ENCODE data around the gene DUSP14.
"Not testable (repeated sequence)": the region's sequence is repeated elsewhere in the genome, so short reads cannot be mapped to it uniquely, and the experiment has no call there.

The DUSP14 gene, protein sequence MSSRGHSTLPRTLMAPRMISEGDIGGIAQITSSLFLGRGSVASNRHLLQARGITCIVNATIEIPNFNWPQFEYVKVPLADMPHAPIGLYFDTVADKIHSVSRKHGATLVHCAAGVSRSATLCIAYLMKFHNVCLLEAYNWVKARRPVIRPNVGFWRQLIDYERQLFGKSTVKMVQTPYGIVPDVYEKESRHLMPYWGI

DNA sequence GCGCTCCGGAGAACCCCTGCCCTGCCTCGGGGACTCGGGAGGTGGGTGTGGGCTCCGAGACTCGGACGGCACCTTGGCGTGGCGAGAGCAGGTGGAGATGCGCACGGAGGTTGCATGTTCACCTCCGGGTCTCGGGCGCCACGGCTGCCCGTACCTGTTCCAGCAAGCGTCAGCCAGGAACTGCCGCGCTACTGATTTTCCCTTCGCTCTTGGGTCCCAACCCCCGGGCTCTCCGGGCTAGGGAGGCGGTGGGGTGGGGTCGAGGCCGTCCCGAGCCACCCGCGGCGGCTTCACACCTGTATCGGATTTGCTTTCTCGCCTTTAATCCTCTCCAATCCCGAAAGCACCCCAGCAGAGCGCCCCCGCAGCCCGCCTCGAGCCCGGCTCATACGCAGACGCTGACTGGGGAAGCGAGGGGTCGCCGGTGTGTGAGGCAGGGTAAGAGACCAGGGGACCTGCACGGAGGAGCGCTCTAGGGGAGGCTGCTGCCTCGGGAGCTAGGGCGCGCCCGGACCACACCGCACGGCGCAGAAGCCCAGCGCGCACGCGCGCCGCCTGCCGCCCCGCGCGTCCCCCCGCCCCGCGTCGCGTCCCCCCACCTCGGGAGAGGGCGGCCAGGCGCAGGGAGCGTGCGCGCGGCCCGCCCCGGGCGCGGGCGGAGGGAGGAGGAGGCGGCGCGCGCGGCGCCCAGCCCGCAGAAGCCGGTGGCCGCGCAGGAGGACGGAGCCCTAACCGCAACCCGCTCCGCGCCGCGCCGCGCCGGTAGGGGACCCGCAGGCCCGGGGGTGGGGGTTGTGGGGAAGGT, at the start of gene DUSP14:
DUSP14 (plus strand) TSS at position 695 of the 805 bp plus-strand sequence. CDS start 22,382 bp downstream, outside the sequence.
- peaks cover 43% of the 10 kb centered on the region for H3K79me2 ChIP-seq (ENCODE audit: control insufficient read depth, low read length)
- H3K4me2 ChIP-seq (ENCODE audit: low read length): peak within 1 kb of the TSS; percentile 84
- peak within 1 kb of the TSS; percentile 66 for H3K27ac ChIP-seq (ENCODE audit: low read depth, low read length)
- H3K27me3 ChIP-seq (ENCODE audit: control insufficient read depth, low read length): no peaks in the 10 kb centered on the region
- H3K9me3 ChIP-seq (ENCODE audit: control insufficient read depth, insufficient read depth, low read length): no peaks in the 10 kb centered on the region
- peaks cover 46% of the 10 kb centered on the region for H3K4me1 ChIP-seq (ENCODE audit: control insufficient read depth, low read length)
- TF ChIP-seq, protein P1, sequence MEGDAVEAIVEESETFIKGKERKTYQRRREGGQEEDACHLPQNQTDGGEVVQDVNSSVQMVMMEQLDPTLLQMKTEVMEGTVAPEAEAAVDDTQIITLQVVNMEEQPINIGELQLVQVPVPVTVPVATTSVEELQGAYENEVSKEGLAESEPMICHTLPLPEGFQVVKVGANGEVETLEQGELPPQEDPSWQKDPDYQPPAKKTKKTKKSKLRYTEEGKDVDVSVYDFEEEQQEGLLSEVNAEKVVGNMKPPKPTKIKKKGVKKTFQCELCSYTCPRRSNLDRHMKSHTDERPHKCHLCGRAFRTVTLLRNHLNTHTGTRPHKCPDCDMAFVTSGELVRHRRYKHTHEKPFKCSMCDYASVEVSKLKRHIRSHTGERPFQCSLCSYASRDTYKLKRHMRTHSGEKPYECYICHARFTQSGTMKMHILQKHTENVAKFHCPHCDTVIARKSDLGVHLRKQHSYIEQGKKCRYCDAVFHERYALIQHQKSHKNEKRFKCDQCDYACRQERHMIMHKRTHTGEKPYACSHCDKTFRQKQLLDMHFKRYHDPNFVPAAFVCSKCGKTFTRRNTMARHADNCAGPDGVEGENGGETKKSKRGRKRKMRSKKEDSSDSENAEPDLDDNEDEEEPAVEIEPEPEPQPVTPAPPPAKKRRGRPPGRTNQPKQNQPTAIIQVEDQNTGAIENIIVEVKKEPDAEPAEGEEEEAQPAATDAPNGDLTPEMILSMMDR (IDR thresholded peaks at IDR 0.05; ENCODE audit: low read depth, low read length, poor library complexity, severe bottlenecking): peak; percentile 44
- TF ChIP-seq EZH2phosphoT487 (IDR thresholded peaks at IDR 0.05; ENCODE audit: borderline replicate concordance, low read length): no peak
- peaks cover 25% of the 10 kb centered on the region; the same call in 1 of the 2 replicates for H3F3A ChIP-seq (ENCODE audit: control insufficient read depth, insufficient read depth)
- no peaks in the 10 kb centered on the region for H3K36me3 ChIP-seq (ENCODE audit: control insufficient read depth, low read length)
- H3K9me2 ChIP-seq (replicated peaks; ENCODE audit: control insufficient read depth, low read length): no peaks in the 10 kb centered on the region
- 0 out of 2 replicates have a peak, but pooled peaks cover 5% of the 10 kb centered on the region for H4K20me1 ChIP-seq (ENCODE audit: control insufficient read depth, insufficient read depth, low read depth, low read length)
- peak within 1 kb of the TSS; percentile 93 for H3K4me3 ChIP-seq (ENCODE audit: low read length)

DNA sequence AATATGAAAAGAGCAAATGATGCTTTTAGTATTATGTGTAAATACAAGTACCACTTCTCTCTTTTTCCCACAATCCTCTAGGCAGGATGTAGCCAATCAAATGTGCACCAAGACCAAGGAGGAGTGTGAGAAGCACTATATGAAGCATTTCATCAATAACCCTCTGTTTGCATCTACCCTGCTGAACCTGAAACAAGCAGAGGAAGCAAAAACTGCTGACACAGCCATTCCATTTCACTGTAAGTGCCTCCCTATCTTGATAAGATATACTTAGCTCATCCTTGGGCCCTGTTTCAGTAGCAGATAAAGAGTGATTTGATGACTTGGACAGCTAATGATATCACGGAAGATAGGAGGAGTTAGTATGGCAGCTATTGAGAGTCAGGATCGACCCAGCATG, 49.3 kb upstream of the DUSP14 start:
- Histone ChIP-seq H3K4me3 (ENCODE audit: low read length) (no peak overlapping the region), H3K4me2 (ENCODE audit: low read length) (no peak overlapping the region), H3K79me2 (ENCODE audit: control insufficient read depth, low read length) (peaks cover 2% of the 10 kb centered on the region; the same call in 1 of the 2 replicates), H3K9me2 (replicated peaks; ENCODE audit: control insufficient read depth, low read length) (no peaks in the 10 kb centered on the region), H3K9me3 (ENCODE audit: control insufficient read depth, insufficient read depth, low read length) (no peaks in the 10 kb centered on the region), H3F3A (ENCODE audit: control insufficient read depth, insufficient read depth) (peaks cover 8% of the 10 kb centered on the region; the same call in 1 of the 2 replicates), H3K4me1 (ENCODE audit: control insufficient read depth, low read length) (peaks cover 17% of the 10 kb centered on the region), H3K27ac (ENCODE audit: low read depth, low read length) (no peak overlapping the region), H3K36me3 (ENCODE audit: control insufficient read depth, low read length) (peaks cover 76% of the 10 kb centered on the region), H4K20me1 (ENCODE audit: control insufficient read depth, insufficient read depth, low read depth, low read length) (no peaks in the 10 kb centered on the region; the same call in none of the 2 replicates), H3K27me3 (ENCODE audit: control insufficient read depth, low read length) (no peaks in the 10 kb centered on the region)
- TF ChIP-seq EZH2phosphoT487 (IDR thresholded peaks at IDR 0.05; ENCODE audit: borderline replicate concordance, low read length): no peak
- TF ChIP-seq, protein P1 (IDR thresholded peaks at IDR 0.05; ENCODE audit: low read depth, low read length, poor library complexity, severe bottlenecking): no peak

DNA sequence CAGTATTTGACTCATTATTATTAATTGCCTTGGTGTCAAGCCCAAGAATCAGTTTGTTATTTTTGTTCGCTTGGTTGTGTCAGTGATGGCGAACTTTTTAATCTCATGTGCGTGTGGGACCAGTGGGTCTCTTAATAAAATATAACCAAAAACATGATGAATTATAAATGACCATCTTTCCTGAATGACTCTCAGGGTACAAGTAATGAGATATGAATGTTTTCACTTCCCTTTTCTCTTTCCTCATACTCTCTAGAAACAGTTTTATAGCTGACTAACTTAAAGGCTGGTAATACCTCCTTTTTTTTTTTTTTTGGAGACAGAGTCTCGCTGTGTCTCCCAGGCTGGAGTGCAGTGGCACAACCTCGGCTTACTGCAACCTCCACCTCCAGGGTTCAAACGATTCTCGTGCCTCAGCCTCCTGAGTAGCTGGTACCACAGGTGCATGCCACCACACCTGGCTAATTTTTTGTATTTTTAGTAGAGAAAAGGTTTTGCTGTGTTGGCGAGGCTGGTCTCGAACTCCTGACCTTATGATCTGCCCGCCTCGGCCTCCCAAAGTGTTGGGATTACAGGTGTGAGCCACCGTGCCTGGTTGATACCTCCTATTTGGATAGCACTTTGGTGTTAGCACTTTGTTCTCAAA, 48.2 kb upstream of the DUSP14 start:
- Histone ChIP-seq H3K36me3 (ENCODE audit: control insufficient read depth, low read length) (peaks cover 84% of the 10 kb centered on the region), H3K4me1 (ENCODE audit: control insufficient read depth, low read length) (peaks cover 17% of the 10 kb centered on the region)
- not testable (repeated sequence) for H3K4me2 ChIP-seq (ENCODE audit: low read length); H3K79me2 ChIP-seq (ENCODE audit: control insufficient read depth, low read length); H3K27ac ChIP-seq (ENCODE audit: low read depth, low read length); H3F3A ChIP-seq (ENCODE audit: control insufficient read depth, insufficient read depth); H4K20me1 ChIP-seq (ENCODE audit: control insufficient read depth, insufficient read depth, low read depth, low read length); H3K27me3 ChIP-seq (ENCODE audit: control insufficient read depth, low read length); H3K9me3 ChIP-seq (ENCODE audit: control insufficient read depth, insufficient read depth, low read length); H3K9me2 ChIP-seq (replicated peaks; ENCODE audit: control insufficient read depth, low read length); H3K4me3 ChIP-seq (ENCODE audit: low read length)
